ENCODE measurements around the gene B3GALNT2. TPM values are rescaled to one million over a fixed set of nuclear protein-coding genes. Genes with fewer than 3 reads are reported as not detected.

The B3GALNT2 gene
- total RNA-seq, 1 donor: 43.0 TPM

- no peak for TF ChIP-seq CTCF (IDR thresholded peaks at IDR 0.05; ENCODE audit: insufficient read depth, low read length)
- no peak for DNase-seq (ENCODE audit: low read depth)
- H3K4me3 ChIP-seq (ENCODE audit: low read depth, low read length): no peak overlapping the region
Measured at GRCh38 chr1:235404190-235404589, 100.1 kb downstream of the B3GALNT2 start.

- no peak for DNase-seq (ENCODE audit: low read depth)
- no peak overlapping the region for H3K4me3 ChIP-seq (ENCODE audit: low read depth, low read length)
- no peak for TF ChIP-seq CTCF (IDR thresholded peaks at IDR 0.05; ENCODE audit: insufficient read depth, low read length)
Measured at GRCh38 chr1:235403593-235403992, 100.7 kb downstream of the B3GALNT2 start.

- DNase-seq (ENCODE audit: low read depth): no peak
- no peak for TF ChIP-seq CTCF (IDR thresholded peaks at IDR 0.05; ENCODE audit: insufficient read depth, low read length)
- no peak overlapping the region for H3K4me3 ChIP-seq (ENCODE audit: low read depth, low read length)
Measured at GRCh38 chr1:235402457-235403200, 101.6 kb downstream of the B3GALNT2 start.

DNA sequence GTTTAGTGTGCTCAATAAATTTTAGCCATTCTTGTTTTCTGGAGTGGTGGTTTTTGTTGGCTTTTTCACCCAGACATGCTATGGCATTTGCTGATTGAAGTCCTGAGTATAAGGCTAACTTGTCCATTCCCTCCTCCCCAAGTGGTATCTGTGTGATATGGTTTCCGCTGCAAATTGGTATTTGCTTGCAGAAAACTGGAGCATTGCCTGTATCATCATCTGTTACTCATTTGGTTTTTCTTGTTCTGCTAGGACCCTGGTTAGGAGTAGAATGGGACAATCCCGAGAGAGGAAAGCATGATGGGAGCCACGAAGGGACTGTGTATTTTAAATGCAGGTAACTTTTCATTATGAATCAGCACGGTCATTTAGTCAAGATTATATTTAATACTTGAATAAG lies 103.0 kb downstream of the B3GALNT2 start:
- no peak for TF ChIP-seq CTCF (IDR thresholded peaks at IDR 0.05; ENCODE audit: insufficient read depth, low read length)
- DNase-seq (ENCODE audit: low read depth): peak; percentile 33
- H3K4me3 ChIP-seq (ENCODE audit: low read depth, low read length): no peak overlapping the region

Small RNA genes within 50 kb of the gene (small RNA-seq; reads per million reads assigned to genes)
- not detected for gene MTCO3P46
- gene MTND4LP21: not detected
- not detected for gene RPS21P1

Other genes with a start within 250 kb of the B3GALNT2 start
- gene ARID4B, start 176.3 kb downstream of the B3GALNT2 start, total RNA-seq (ENCODE audit: low replicate concordance): 36.7 and 58.4 TPM in 2 replicates
- 27.7 and 41.8 TPM in 2 replicates for gene GGPS1, start 175.9 kb downstream of the B3GALNT2 start, total RNA-seq (ENCODE audit: low replicate concordance)
- 25.5 and 30.5 TPM in 2 replicates for gene TBCE, start 137.0 kb downstream of the B3GALNT2 start, total RNA-seq (ENCODE audit: low replicate concordance)
- not detected in 2 replicates for gene GNG4, start 145.3 kb upstream of the B3GALNT2 start, total RNA-seq (ENCODE audit: low replicate concordance)

All from fibroblast of the aortic adventitia (primary cell).